Epithelial cell of esophagus (primary cell): ENCODE measurements around the gene SNX11.
"Not testable (repeated sequence)": the region's sequence is repeated elsewhere in the genome, so short reads cannot be mapped to it uniquely, and the experiment has no call there.

Experiments
- DNase-seq: peaks from one replicate; pipeline ENCODE4 v3.0.0; 2010; ENCODE audit warnings: low read depth
- H3K4me3 ChIP-seq: 2 replicates; pipeline ENCODE4 v1.5.1; 2011; ENCODE audit warnings: mild to moderate bottlenecking, low read length, control low read depth
- TF ChIP-seq, protein P1 (sequence below): IDR thresholded peaks from 2 replicates; pipeline ENCODE4 v1.5.1; 2011; ENCODE audit warnings: low read depth, mild to moderate bottlenecking, low read length, control low read depth, inconsistent platforms; ENCODE audit not compliant: insufficient read depth; ENCODE audit errors: missing control alignments

The SNX11 gene

DNA sequence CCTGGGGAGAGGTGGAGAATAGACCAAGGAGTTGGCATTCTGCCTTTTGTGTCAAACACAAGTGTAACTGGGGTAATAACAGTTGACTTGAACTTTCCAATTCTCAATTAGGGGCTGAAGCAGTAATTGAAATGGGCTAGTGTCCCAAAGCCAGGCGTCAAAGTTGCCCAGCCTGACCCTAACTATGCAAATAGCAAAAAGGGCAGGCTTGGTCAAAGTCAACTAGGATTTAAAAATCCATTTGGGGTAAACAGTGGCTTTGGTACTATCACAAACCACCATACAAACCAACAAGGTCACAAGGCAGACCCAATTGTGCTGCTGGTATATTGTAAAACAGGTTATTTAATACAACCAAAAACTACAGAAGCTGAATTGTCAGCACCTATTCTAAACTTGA is 41.4 kb upstream of the SNX11 start:
- H3K4me3 ChIP-seq, result no peak overlapping the region
- TF ChIP-seq, protein P1, sequence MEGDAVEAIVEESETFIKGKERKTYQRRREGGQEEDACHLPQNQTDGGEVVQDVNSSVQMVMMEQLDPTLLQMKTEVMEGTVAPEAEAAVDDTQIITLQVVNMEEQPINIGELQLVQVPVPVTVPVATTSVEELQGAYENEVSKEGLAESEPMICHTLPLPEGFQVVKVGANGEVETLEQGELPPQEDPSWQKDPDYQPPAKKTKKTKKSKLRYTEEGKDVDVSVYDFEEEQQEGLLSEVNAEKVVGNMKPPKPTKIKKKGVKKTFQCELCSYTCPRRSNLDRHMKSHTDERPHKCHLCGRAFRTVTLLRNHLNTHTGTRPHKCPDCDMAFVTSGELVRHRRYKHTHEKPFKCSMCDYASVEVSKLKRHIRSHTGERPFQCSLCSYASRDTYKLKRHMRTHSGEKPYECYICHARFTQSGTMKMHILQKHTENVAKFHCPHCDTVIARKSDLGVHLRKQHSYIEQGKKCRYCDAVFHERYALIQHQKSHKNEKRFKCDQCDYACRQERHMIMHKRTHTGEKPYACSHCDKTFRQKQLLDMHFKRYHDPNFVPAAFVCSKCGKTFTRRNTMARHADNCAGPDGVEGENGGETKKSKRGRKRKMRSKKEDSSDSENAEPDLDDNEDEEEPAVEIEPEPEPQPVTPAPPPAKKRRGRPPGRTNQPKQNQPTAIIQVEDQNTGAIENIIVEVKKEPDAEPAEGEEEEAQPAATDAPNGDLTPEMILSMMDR, result no peak

GRCh38 chr17:48066656-48067055 is 40.9 kb upstream of the SNX11 start:
- TF ChIP-seq, protein P1, result no peak
- no peak overlapping the region for H3K4me3 ChIP-seq

More for the DNA sequence above, 41.4 kb upstream of the SNX11 start:
- no peak for DNase-seq

GRCh38 chr17:48067245-48067644 is 40.3 kb upstream of the SNX11 start:
- no peak for DNase-seq
- H3K4me3 ChIP-seq, result no peak overlapping the region
- TF ChIP-seq, protein P1, result no peak

More at GRCh38 chr17:48066656-48067055, 40.9 kb upstream of the SNX11 start:
- no peak for DNase-seq

- H3K4me3 ChIP-seq, result not testable (repeated sequence)
- peak; percentile 54 for DNase-seq
Measured at GRCh38 chr17:48067808-48068207, 39.8 kb upstream of the SNX11 start.

DNA sequence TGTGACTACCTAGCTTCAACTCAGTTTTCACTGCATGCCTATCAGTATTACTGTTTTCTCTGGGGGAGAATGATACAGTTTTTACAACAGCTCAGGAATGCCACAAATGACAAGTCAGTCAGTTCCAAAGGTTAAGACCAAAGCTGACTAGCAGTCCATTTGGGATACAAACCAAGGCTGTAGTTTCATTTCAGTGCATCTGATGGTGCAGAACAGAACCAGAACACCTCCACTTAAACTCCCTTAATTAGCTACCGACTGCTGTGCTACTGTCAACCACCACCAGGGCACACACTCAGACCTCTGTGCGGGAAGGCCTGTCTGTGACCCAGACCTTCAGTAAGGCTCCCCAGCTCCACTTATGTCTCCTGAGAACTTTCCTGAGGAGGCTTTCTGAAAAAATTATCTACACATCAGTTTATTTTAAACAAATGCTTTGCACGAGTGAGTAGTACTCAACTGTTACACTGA is 39.0 kb upstream of the SNX11 start:
- TF ChIP-seq, protein P1, result peak; percentile 53
- no peak for DNase-seq
- H3K4me3 ChIP-seq, result no peak overlapping the region

GRCh38 chr17:48070195-48070594 is 37.4 kb upstream of the SNX11 start:
- no peak overlapping the region for H3K4me3 ChIP-seq
- DNase-seq, result no peak
- TF ChIP-seq, protein P1, result no peak

DNA sequence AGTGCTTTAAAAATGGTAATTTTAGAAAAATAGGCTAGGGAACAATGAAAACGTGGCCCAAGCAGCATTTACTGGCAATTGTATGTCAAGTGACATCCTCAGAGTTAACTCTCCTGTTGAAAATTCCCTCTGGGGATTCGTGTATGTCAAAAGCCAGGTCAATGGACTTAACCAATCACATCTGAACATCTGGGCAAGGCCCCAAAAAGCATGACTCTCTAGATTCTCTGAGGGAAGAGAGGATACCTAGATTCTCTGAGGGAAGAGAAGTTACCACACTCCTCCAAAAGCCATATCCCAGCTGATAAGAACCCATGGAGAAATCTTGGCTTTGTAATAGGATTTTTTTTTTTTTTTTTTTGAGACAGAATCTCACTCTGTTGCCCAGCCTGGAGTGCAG is 35.9 kb upstream of the SNX11 start:
- no peak for DNase-seq

GRCh38 chr17:48072811-48073210 is 34.8 kb upstream of the SNX11 start:
- H3K4me3 ChIP-seq, DNase-seq: not testable (repeated sequence)

More for the DNA sequence above, 35.9 kb upstream of the SNX11 start:
- TF ChIP-seq, protein P1, result no peak
- no peak overlapping the region for H3K4me3 ChIP-seq

- not testable (repeated sequence) for H3K4me3 ChIP-seq, DNase-seq
Measured at GRCh38 chr17:48073566-48074094, 33.9 kb upstream of the SNX11 start.
